NB4 (cell line): ENCODE results near the gene RCOR2.

Experiments
- MAX ChIP-seq: IDR thresholded peaks from 2 replicates; pipeline ENCODE4 v1.6.1; 2011; ENCODE audit warnings: low read depth, low read length
- MYC ChIP-seq: IDR thresholded peaks from 2 replicates; pipeline ENCODE4 v1.6.1; 2011; ENCODE audit warnings: low read depth, low read length
- POLR2A ChIP-seq: IDR thresholded peaks from 2 replicates; pipeline ENCODE4 v1.6.1; 2011; ENCODE audit warnings: mild to moderate bottlenecking; ENCODE audit not compliant: insufficient read length; ENCODE audit errors: extremely low read depth
- TF ChIP-seq, protein P1 (sequence below): IDR thresholded peaks from one replicate; pipeline ENCODE4 v1.5.1; 2012; ENCODE audit warnings: low read depth, low read length

- TF ChIP-seq POLR2A (no peak), MYC (no peak), MAX (no peak)
- TF ChIP-seq, protein P1, sequence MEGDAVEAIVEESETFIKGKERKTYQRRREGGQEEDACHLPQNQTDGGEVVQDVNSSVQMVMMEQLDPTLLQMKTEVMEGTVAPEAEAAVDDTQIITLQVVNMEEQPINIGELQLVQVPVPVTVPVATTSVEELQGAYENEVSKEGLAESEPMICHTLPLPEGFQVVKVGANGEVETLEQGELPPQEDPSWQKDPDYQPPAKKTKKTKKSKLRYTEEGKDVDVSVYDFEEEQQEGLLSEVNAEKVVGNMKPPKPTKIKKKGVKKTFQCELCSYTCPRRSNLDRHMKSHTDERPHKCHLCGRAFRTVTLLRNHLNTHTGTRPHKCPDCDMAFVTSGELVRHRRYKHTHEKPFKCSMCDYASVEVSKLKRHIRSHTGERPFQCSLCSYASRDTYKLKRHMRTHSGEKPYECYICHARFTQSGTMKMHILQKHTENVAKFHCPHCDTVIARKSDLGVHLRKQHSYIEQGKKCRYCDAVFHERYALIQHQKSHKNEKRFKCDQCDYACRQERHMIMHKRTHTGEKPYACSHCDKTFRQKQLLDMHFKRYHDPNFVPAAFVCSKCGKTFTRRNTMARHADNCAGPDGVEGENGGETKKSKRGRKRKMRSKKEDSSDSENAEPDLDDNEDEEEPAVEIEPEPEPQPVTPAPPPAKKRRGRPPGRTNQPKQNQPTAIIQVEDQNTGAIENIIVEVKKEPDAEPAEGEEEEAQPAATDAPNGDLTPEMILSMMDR, result no peak
These were observed 7.1 kb downstream of the RCOR2 start for GRCh38 chr11:63909591-63910506.
